Neural cell (in vitro differentiated cells): ENCODE data around the gene RAET1G. TPM values are rescaled to one million over a fixed set of nuclear protein-coding genes. Genes with fewer than 3 reads are reported as not detected.
"Not testable (repeated sequence)": the region's sequence is repeated elsewhere in the genome, so short reads cannot be mapped to it uniquely, and the experiment has no call there.

ENCODE experiments used
- H2AFZ ChIP-seq: fragments of 200-600, 300-800 bp; sonication (generic), shearing (Covaris generic); 2 replicates; pipeline ENCODE4 v1.6.0; 2014; ENCODE audit warnings: low read depth, mild to moderate bottlenecking, antibody characterized with exemption, low read length, moderate library complexity
- H3F3A ChIP-seq: fragments of 200-600 bp; shearing (Covaris generic); 2 replicates; pipeline ENCODE4 v1.6.1; 2016; ENCODE audit warnings: mild to moderate bottlenecking, moderate library complexity, mixed read lengths, antibody characterized with exemption, low read length; ENCODE audit not compliant: insufficient read depth, poor library complexity, severe bottlenecking
- H3K27ac ChIP-seq: fragments of 200-600, 300-800 bp; sonication (generic), shearing (Covaris generic); 2 replicates; pipeline ENCODE4 v1.5.1; 2014; ENCODE audit warnings: mild to moderate bottlenecking, low read length, moderate library complexity
- H3K27me3 ChIP-seq: fragments of 300-800, 200-600 bp; sonication (generic), shearing (Covaris generic); 2 replicates; pipeline ENCODE4 v1.6.0; 2014; ENCODE audit warnings: mild to moderate bottlenecking, low read depth, low read length, moderate library complexity; ENCODE audit not compliant: insufficient read depth
- H3K36me3 ChIP-seq: fragments of 300-800, 200-600 bp; sonication (generic), shearing (Covaris generic); 2 replicates; pipeline ENCODE4 v1.5.1; 2014; ENCODE audit warnings: mild to moderate bottlenecking, antibody characterized with exemption, low read length, moderate library complexity; ENCODE audit not compliant: insufficient read depth
- H3K4me2 ChIP-seq: fragments of 300-800, 200-600 bp; sonication (generic), shearing (Covaris generic); 2 replicates; pipeline ENCODE4 v1.6.0; 2014; ENCODE audit warnings: mild to moderate bottlenecking, low read length
- H3K4me3 ChIP-seq: fragments of 300-800, 200-600 bp; sonication (generic), shearing (Covaris generic); 2 replicates; pipeline ENCODE4 v1.5.1; 2014; ENCODE audit warnings: mild to moderate bottlenecking, low read length, moderate library complexity
- H3K79me2 ChIP-seq: fragments of 200-600 bp; shearing (Covaris generic); replicated peaks from 2 replicates; pipeline ENCODE4 v1.6.0; 2014; ENCODE audit warnings: mild to moderate bottlenecking, low read length, moderate library complexity; ENCODE audit not compliant: insufficient read depth
- H3K9ac ChIP-seq: fragments of 300-800, 200-600 bp; sonication (generic), shearing (Covaris generic); 2 replicates; pipeline ENCODE4 v1.6.1; 2016; ENCODE audit warnings: mild to moderate bottlenecking, low read length, mixed read lengths
- H3K9me2 ChIP-seq: fragments of 200-600 bp; shearing (Covaris generic); 2 replicates; pipeline ENCODE4 v1.6.1; 2016; ENCODE audit warnings: mild to moderate bottlenecking, low read length, mixed read lengths; ENCODE audit not compliant: insufficient read depth
- H3K9me3 ChIP-seq: fragments of 200-600, 300-800 bp; sonication (generic), shearing (Covaris generic); 2 replicates; pipeline ENCODE4 v1.6.1; 2016; ENCODE audit warnings: mild to moderate bottlenecking, mixed run types, low read length, moderate library complexity, mixed read lengths
- H4K20me1 ChIP-seq: fragments of 200-600 bp; shearing (Covaris generic); 2 replicates; pipeline ENCODE4 v1.6.1; 2016; ENCODE audit warnings: mild to moderate bottlenecking, mixed run types; ENCODE audit not compliant: insufficient read depth
- CTCF ChIP-seq: fragments of 450-650 bp; IDR thresholded peaks from 2 replicates; pipeline ENCODE4 v1.5.1; 2014; ENCODE audit warnings: antibody characterized with exemption, mild to moderate bottlenecking, moderate library complexity; ENCODE audit not compliant: poor library complexity, severe bottlenecking
- EP300 ChIP-seq: fragments of 450-650 bp; conservative IDR thresholded peaks from 2 replicates; pipeline ENCODE4 v1.6.1; 2014; ENCODE audit warnings: antibody characterized with exemption, mild to moderate bottlenecking, moderate library complexity; ENCODE audit not compliant: poor library complexity, severe bottlenecking
- EZH2 ChIP-seq: fragments of 200-600, 300-800 bp; shearing (Covaris generic), sonication (generic); IDR thresholded peaks from 2 replicates; pipeline ENCODE4 v1.6.1; 2014; ENCODE audit warnings: antibody characterized with exemption, low read length, borderline replicate concordance, mild to moderate bottlenecking; ENCODE audit not compliant: insufficient read depth, poor library complexity, severe bottlenecking
- MXI1 ChIP-seq: fragments of 450-650 bp; conservative IDR thresholded peaks from 2 replicates; pipeline ENCODE4 v1.6.1; 2014; ENCODE audit warnings: antibody characterized with exemption, mild to moderate bottlenecking; ENCODE audit not compliant: poor library complexity, severe bottlenecking
- POLR2AphosphoS5 ChIP-seq: IDR thresholded peaks from 2 replicates; pipeline ENCODE4 v1.6.1; 2012
- RAD21 ChIP-seq: fragments of 450-650 bp; conservative IDR thresholded peaks from 2 replicates; pipeline ENCODE4 v1.6.1; 2014; ENCODE audit warnings: antibody characterized with exemption, mild to moderate bottlenecking, moderate library complexity
- REST ChIP-seq: IDR thresholded peaks from 2 replicates; pipeline ENCODE4 v1.6.1; 2012; ENCODE audit warnings: borderline replicate concordance
- SMC3 ChIP-seq: fragments of 450-650 bp; conservative IDR thresholded peaks from 2 replicates; pipeline ENCODE4 v1.6.1; 2014; ENCODE audit warnings: antibody characterized with exemption, mild to moderate bottlenecking, moderate library complexity; ENCODE audit not compliant: poor library complexity
- TAF1 ChIP-seq: IDR thresholded peaks from 2 replicates; pipeline ENCODE4 v1.6.1; 2012; ENCODE audit warnings: low read depth
- polyA plus RNA-seq: library from polyadenylated mRNA; depleted of rRNA; stranded (reverse); fragments of >200 nt; gene quantifications from 2 replicates; pipeline ENCODE4 v1.2.3, GENCODE V29; 2014

Gene RAET1G
- polyA plus RNA-seq, 1 donor from 2014 or later = not detected

- no peaks in the 10 kb centered on the region for H3K36me3 ChIP-seq
- no peaks in the 10 kb centered on the region for H3K9me3 ChIP-seq
- no peak overlapping the region for H3K27ac ChIP-seq
- no peaks in the 10 kb centered on the region for H3K9me2 ChIP-seq
- H3F3A ChIP-seq = no peaks in the 10 kb centered on the region
- no peaks in the 10 kb centered on the region for H4K20me1 ChIP-seq
- peaks cover 53% of the 10 kb centered on the region for H3K27me3 ChIP-seq
- H3K79me2 ChIP-seq = no peaks in the 10 kb centered on the region
- no peak overlapping the region for H3K4me3 ChIP-seq
- no peak overlapping the region for H3K9ac ChIP-seq
- H2AFZ ChIP-seq = no peak overlapping the region
- H3K4me2 ChIP-seq = no peak overlapping the region
- no peak for TF ChIP-seq EZH2
- TF ChIP-seq REST = no peak
- no peak for TF ChIP-seq CTCF
- TF ChIP-seq SMC3 = no peak
- no peak for TF ChIP-seq EP300
- TF ChIP-seq RAD21 = no peak
- no peak for TF ChIP-seq TAF1
- no peak for TF ChIP-seq MXI1
- TF ChIP-seq POLR2AphosphoS5 = no peak
Measured at GRCh38 chr6:149919834-149920225, 3.1 kb downstream of the RAET1G start.

- not testable (repeated sequence) for H2AFZ ChIP-seq, H3K79me2 ChIP-seq, H3K4me2 ChIP-seq, H3K9ac ChIP-seq, H3F3A ChIP-seq, H4K20me1 ChIP-seq, H3K9me3 ChIP-seq, H3K27ac ChIP-seq, H3K4me3 ChIP-seq, H3K36me3 ChIP-seq, H3K9me2 ChIP-seq
- H3K27me3 ChIP-seq = peaks cover 47% of the 10 kb centered on the region
Measured at GRCh38 chr6:149919126-149919833, 3.6 kb downstream of the RAET1G start.
